HCT116 (cell line): Measurements from ENCODE around the gene SCFD1.
A peak's percentile ranks its signal among the peaks of the same experiment; 100 is the strongest.

Experiments
- ATF3 ChIP-seq: IDR thresholded peaks from 2 replicates; pipeline ENCODE4 v1.6.1; 2012
- EZH2 ChIP-seq: fragments of 200-600 bp; sonication (generic); IDR thresholded peaks from 2 replicates; pipeline ENCODE4 v1.6.1; 2017; ENCODE audit warnings: antibody characterized with exemption, mixed run types
- JUND ChIP-seq: IDR thresholded peaks from 2 replicates; pipeline ENCODE4 v1.6.1; 2012
- MAX ChIP-seq: IDR thresholded peaks from 2 replicates; pipeline ENCODE4 v1.6.1; 2012
- POLR2A ChIP-seq: IDR thresholded peaks from 2 replicates; pipeline ENCODE4 v1.7.0; 2011; ENCODE audit warnings: borderline replicate concordance; ENCODE audit not compliant: insufficient read depth, insufficient read length; ENCODE audit errors: extremely low read depth
- POLR2AphosphoS5 ChIP-seq: IDR thresholded peaks from 2 replicates; pipeline ENCODE4 v1.6.1; 2011; ENCODE audit warnings: mild to moderate bottlenecking, low read depth, low read length, moderate library complexity
- RAD21 ChIP-seq: IDR thresholded peaks from 2 replicates; pipeline ENCODE4 v1.6.1; 2012; ENCODE audit warnings: low read depth, mild to moderate bottlenecking
- SP1 ChIP-seq: IDR thresholded peaks from 2 replicates; pipeline ENCODE4 v1.6.1; 2012; ENCODE audit warnings: low read depth
- ZNF274 ChIP-seq: fragments of 200-500 bp; sonication (Bioruptor generic); IDR thresholded peaks from 2 replicates; pipeline ENCODE4 v1.6.1; 2014; ENCODE audit warnings: mild to moderate bottlenecking, low read depth, low read length, inconsistent platforms
- TF ChIP-seq, protein P1 (sequence below), 3 experiments: fragments of 200-600 bp in 1 of 3; sonication (generic) in 1 of 3; IDR thresholded peaks in 2 of 3; conservative IDR thresholded peaks in 1 of 3; 2 replicates each; pipeline ENCODE4 v1.5.1; 2012 to 2017; ENCODE audit warnings: low read depth in 2 of 3, low read length in 2 of 3, antibody characterized with exemption in 1 of 3, borderline replicate concordance in 1 of 3, control low read depth in 1 of 3, mild to moderate bottlenecking in 1 of 3, mixed read lengths in 1 of 3, mixed run types in 1 of 3, moderate library complexity in 1 of 3; ENCODE audit not compliant: insufficient read depth in 1 of 3

- TF ChIP-seq, protein P1, sequence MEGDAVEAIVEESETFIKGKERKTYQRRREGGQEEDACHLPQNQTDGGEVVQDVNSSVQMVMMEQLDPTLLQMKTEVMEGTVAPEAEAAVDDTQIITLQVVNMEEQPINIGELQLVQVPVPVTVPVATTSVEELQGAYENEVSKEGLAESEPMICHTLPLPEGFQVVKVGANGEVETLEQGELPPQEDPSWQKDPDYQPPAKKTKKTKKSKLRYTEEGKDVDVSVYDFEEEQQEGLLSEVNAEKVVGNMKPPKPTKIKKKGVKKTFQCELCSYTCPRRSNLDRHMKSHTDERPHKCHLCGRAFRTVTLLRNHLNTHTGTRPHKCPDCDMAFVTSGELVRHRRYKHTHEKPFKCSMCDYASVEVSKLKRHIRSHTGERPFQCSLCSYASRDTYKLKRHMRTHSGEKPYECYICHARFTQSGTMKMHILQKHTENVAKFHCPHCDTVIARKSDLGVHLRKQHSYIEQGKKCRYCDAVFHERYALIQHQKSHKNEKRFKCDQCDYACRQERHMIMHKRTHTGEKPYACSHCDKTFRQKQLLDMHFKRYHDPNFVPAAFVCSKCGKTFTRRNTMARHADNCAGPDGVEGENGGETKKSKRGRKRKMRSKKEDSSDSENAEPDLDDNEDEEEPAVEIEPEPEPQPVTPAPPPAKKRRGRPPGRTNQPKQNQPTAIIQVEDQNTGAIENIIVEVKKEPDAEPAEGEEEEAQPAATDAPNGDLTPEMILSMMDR (IDR thresholded peaks at IDR 0.05 in 2 of 3, conservative IDR thresholded peaks at IDR 0.05 in 1 of 3; ENCODE audit: borderline replicate concordance in 1 of 3, insufficient read depth in 1 of 3, low read depth in 2 of 3, low read length in 2 of 3): peak; percentile 26 to 73 (median 64); a peak in 5 of 6 replicates
- TF ChIP-seq MAX: no peak
- TF ChIP-seq POLR2A: no peak
- no peak for TF ChIP-seq SP1
- no peak for TF ChIP-seq POLR2AphosphoS5
- peak; percentile 14; the same call in 1 of the 2 replicates for TF ChIP-seq RAD21
- TF ChIP-seq JUND: no peak
- TF ChIP-seq ZNF274: no peak
- no peak for TF ChIP-seq ATF3
- TF ChIP-seq EZH2: no peak
Measured at GRCh38 chr14:30681752-30682355, 59.7 kb downstream of the SCFD1 start.
